ENCODE measurements around the gene SAGE1.
A peak's percentile ranks its signal among the peaks of the same experiment; 100 is the strongest.

SAGE1 gene

GRCh38 chrX:135923353-135923752, 29.8 kb downstream of the SAGE1 start:
- Histone ChIP-seq H3K36me3 (no peaks in the 10 kb centered on the region), H4K20me1 (peaks cover 0 to 6% (median 0%) of the 10 kb centered on the region in 11 experiments; a peak in 3 of 22 replicates), H3K4me2 (no peak overlapping the region), H3K27ac (no peak overlapping the region), H3K4me3 (no peak overlapping the region), H3K9ac (no peak overlapping the region), H3K27me3 (peaks cover 76 to 97% (median 93%) of the 10 kb centered on the region in 11 experiments), H3K4me1 (no peaks in the 10 kb centered on the region), H3K9me3 (replicated peaks in 1 of 11) (no peaks in the 10 kb centered on the region)
- no peak for TF ChIP-seq Cebpa-rat (IDR thresholded peaks at IDR 0.05)

GRCh38 chrX:135927897-135928296, 34.4 kb downstream of the SAGE1 start:
- no peak overlapping the region for H3K4me3 ChIP-seq
- H3K9ac ChIP-seq: no peak overlapping the region
- H3K27ac ChIP-seq: no peak overlapping the region
- H3K4me1 ChIP-seq: no peaks in the 10 kb centered on the region
- peak in 2 of 11 experiments; percentile 5 to 64; a peak in 3 of 22 replicates for TF ChIP-seq Cebpa-rat (IDR thresholded peaks at IDR 0.05)
- no peaks in the 10 kb centered on the region for H3K9me3 ChIP-seq (replicated peaks in 1 of 11)
- H4K20me1 ChIP-seq: peaks cover 0 to 6% (median 0%) of the 10 kb centered on the region in 11 experiments; a peak in 6 of 22 replicates
- no peaks in the 10 kb centered on the region for H3K36me3 ChIP-seq
- peaks cover 75 to 100% (median 97%) of the 10 kb centered on the region in 11 experiments for H3K27me3 ChIP-seq
- H3K4me2 ChIP-seq: no peak overlapping the region

- no peak overlapping the region for H3K4me2 ChIP-seq
- H4K20me1 ChIP-seq: peaks cover 0 to 4% (median 0%) of the 10 kb centered on the region in 11 experiments; a peak in 6 of 22 replicates
- TF ChIP-seq Cebpa-rat (IDR thresholded peaks at IDR 0.05): no peak
- H3K27me3 ChIP-seq: peaks cover 74 to 89% (median 86%) of the 10 kb centered on the region in 11 experiments
- H3K27ac ChIP-seq: no peak overlapping the region
- H3K4me1 ChIP-seq: no peaks in the 10 kb centered on the region
- H3K36me3 ChIP-seq: no peaks in the 10 kb centered on the region
- H3K9me3 ChIP-seq (replicated peaks in 1 of 11): peaks cover 0 to 11% (median 3%) of the 10 kb centered on the region in 11 experiments; a peak in 2 of 22 replicates
- H3K4me3 ChIP-seq: no peak overlapping the region
- no peak overlapping the region for H3K9ac ChIP-seq
Measured at GRCh38 chrX:135931644-135932487, 38.4 kb downstream of the SAGE1 start.

GRCh38 chrX:135944486-135944885, 51.0 kb downstream of the SAGE1 start:
- Histone ChIP-seq H3K4me3 (no peak overlapping the region), H3K9ac (no peak overlapping the region), H4K20me1 (no peaks in the 10 kb centered on the region), H3K27me3 (peaks cover 39 to 75% (median 71%) of the 10 kb centered on the region in 11 experiments), H3K4me2 (no peak overlapping the region), H3K36me3 (no peaks in the 10 kb centered on the region), H3K4me1 (no peaks in the 10 kb centered on the region), H3K9me3 (replicated peaks in 1 of 11) (peaks cover 7 to 21% (median 14%) of the 10 kb centered on the region in 11 experiments; a peak in 18 of 22 replicates), H3K27ac (no peak overlapping the region)
- TF ChIP-seq Cebpa-rat (IDR thresholded peaks at IDR 0.05): no peak

GRCh38 chrX:135951291-135951690, 57.8 kb downstream of the SAGE1 start:
- no peaks in the 10 kb centered on the region; a peak in 3 of 22 replicates for H4K20me1 ChIP-seq
- H3K4me2 ChIP-seq: no peak overlapping the region
- no peak overlapping the region for H3K4me3 ChIP-seq
- no peaks in the 10 kb centered on the region for H3K4me1 ChIP-seq
- peaks cover 45 to 89% (median 78%) of the 10 kb centered on the region in 11 experiments for H3K27me3 ChIP-seq
- no peak overlapping the region for H3K27ac ChIP-seq
- TF ChIP-seq Cebpa-rat (IDR thresholded peaks at IDR 0.05): no peak
- no peak overlapping the region for H3K9ac ChIP-seq
- no peaks in the 10 kb centered on the region for H3K36me3 ChIP-seq
- H3K9me3 ChIP-seq (replicated peaks in 1 of 11): no peaks in the 10 kb centered on the region
